AG09309 (cell line): ENCODE results near the gene CNOT3.
"Not testable (repeated sequence)": the region's sequence is repeated elsewhere in the genome, so short reads cannot be mapped to it uniquely, and the experiment has no call there.

Experiments used
- DNase-seq: peaks from one replicate; pipeline ENCODE4 v3.0.0-alpha.2; 2010; ENCODE audit warnings: low read depth
- H3K4me3 ChIP-seq: 2 replicates; pipeline ENCODE4 v1.5.1; 2011; ENCODE audit warnings: mild to moderate bottlenecking, low read depth, low read length, moderate library complexity; ENCODE audit not compliant: control insufficient read depth
- TF ChIP-seq, protein P1 (sequence below): IDR thresholded peaks from 2 replicates; pipeline ENCODE4 v1.5.1; 2011; ENCODE audit warnings: mild to moderate bottlenecking, low read depth, low read length, inconsistent platforms; ENCODE audit not compliant: insufficient read depth, control insufficient read depth; ENCODE audit errors: missing control alignments

Gene CNOT3

DNA sequence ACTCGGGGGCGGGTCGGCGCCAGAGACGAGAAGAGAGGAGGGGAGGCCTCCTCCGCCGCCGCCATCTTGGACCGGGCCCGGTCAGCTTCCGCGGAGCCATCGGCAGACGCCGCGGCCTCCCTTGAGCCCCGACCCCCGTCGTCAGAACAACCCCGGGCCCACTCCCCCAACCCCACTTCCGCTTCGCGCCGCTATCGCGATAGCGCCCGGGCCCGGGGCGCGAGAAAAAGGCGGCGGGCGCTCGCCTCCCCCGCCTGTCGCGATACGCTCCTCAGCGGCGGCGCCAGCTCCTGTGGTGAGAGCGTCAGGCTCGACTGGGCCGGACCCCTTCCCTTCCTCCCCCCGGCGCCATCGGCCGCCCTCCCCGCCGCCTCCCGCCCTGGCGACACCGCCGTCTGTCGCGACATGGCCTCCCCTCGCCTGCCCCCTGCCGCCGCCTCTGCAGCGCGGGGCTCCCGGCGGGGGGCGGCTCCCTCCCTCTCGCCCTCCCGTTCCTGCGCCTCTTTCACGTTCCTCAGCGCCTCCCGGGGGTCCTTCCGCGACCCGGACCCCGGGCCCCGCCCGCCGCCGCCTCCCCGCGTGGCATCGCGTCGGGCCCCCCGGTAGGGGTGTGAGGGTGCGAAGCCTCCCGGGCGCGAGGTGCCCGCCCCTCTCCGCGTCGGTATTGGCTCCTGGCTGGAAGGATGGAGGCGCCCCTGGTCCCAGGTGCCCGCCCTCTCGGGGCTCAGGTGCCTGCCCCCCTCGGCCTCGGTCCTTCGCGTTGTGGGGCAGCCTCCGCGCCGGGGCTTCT lies at the start of gene CNOT3:
TSS of gene CNOT3 (plus strand) at position 64 of the 790 bp plus-strand sequence. CDS start 5,217 bp downstream, outside the sequence.
- DNase-seq: no peak
- TF ChIP-seq, protein P1, sequence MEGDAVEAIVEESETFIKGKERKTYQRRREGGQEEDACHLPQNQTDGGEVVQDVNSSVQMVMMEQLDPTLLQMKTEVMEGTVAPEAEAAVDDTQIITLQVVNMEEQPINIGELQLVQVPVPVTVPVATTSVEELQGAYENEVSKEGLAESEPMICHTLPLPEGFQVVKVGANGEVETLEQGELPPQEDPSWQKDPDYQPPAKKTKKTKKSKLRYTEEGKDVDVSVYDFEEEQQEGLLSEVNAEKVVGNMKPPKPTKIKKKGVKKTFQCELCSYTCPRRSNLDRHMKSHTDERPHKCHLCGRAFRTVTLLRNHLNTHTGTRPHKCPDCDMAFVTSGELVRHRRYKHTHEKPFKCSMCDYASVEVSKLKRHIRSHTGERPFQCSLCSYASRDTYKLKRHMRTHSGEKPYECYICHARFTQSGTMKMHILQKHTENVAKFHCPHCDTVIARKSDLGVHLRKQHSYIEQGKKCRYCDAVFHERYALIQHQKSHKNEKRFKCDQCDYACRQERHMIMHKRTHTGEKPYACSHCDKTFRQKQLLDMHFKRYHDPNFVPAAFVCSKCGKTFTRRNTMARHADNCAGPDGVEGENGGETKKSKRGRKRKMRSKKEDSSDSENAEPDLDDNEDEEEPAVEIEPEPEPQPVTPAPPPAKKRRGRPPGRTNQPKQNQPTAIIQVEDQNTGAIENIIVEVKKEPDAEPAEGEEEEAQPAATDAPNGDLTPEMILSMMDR: peak; percentile 8
- H3K4me3 ChIP-seq: peak within 1 kb of the TSS; percentile 66

DNA sequence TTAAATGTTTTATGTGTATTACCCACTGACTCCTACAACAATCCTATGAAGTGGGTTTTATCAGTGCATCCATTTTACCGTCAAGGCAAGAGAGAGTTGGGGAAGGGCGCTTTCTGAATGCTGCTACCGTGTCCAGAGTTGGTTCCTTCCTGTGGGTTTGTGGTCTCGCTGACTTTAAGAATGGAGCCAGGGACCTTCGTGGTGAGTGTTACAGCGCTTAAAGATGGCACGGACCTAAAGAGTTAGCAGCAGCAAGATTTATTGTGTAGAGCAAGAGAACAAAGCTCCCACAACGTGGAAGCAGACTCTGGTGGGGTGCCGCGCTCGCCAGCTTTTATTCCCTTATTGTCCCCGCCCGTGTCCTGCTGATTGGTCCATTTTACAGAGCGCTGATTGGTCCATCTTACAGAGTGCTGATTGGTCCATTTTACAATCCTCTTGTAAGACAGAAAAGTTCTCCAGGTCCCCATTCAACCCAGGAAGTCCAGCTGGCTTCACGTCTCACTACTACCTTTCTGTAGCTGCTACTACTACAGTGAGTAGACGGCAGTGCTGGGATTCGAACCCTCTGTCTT lies 43.0 kb upstream of the CNOT3 start:
- TF ChIP-seq, protein P1: no peak
- H3K4me3 ChIP-seq: no peak overlapping the region
- no peak for DNase-seq

DNA sequence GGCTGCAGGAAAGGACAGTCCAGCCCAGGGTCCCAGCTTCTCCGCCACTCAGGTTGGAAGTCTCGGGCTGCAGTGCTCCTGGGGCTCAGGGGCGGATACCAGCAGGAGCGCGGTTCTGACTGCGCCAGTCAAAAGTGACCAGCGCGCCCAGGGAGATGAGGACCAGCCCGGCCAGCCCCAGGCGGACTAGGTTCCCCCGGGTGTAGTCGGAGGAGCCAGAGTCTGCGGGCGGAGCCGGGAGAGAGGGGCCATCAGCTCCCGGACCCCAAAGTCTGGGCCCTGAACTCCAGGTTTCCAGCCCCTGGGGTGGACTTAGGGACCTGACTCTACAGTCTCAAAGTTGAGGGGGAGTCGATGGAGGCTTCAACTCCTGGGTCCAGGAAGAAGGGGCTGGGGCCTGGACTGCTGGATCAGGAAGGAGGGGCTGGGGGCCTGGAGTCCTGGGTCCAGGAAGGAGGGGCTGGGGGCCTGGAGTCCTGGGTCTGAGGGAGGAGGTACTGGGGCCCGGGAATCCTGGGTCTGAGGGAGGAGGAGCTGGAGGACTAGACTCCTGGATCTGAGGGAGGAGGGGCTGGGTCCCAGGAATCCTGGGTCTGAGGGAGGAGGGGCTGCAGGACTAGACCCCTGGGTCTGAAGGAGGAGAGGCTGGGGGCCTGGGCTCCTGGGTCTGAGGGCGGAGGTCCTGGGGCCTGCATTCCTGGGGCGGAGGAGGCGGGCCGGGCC lies 42.3 kb upstream of the CNOT3 start:
- peak overlapping the region; percentile 34 for H3K4me3 ChIP-seq
- DNase-seq: no peak
- TF ChIP-seq, protein P1: no peak

DNA sequence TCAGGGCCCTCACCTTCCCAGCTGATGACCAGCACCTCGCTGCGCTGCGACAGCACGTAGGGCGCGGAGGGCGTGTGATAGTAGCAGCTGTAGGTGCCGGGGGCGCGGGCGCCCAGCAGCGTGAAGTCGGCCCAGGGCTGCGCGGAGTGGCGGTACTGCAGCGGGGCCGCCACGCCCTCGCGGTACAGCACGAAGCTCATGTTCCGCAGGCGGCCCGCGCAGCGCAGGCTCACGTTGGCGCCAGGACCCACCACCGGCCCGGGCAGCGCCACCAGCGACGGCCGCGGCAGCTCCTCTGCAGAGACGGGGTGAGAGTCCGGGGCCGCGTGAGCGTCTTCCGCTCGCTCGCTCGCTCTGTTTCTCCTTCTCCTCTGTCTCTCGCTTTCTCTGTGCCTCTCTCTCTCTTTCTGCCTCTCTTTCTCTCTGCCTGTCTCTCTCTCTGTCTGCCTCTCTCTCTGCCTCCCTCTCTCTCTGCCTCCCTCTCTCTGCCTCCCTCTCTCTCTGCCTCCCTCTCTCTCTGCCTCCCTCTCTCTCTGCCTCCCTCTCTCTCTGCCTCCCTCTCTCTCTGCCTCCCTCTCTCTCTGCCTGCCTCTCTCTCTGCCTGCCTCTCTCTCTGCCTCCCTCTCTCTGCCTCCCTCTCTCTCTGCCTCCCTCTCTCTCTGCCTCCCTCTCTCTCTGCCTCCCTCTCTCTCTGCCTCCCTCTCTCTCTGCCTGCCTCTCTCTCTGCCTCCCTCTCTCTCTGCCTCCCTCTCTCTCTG lies 41.5 kb upstream of the CNOT3 start:
- peak overlapping the region; percentile 34 for H3K4me3 ChIP-seq
- not testable (repeated sequence) for DNase-seq

DNA sequence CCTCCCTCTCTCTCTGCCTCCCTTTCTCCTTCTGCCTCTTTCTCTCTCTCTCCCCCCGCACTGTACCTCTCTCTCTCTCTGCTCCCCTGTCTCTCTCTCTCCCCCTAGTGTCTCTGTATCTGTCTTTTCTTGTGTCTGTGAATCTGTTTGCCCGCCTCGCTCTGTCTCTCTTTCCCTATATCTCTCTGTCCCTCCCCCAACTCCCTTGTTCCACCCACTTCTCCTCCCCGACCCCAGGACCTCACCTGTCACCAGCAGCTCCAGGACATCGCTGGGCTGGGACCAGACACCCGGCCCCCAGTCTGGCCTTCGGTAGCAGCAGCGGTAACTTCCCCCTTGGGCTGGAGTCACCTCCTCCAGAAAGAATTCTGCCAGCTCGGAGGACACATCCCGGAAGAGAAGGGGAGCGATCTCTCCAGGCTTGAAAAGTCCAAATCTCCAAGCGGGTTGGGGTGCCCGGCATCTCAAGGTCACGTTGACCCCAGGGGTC lies 40.9 kb upstream of the CNOT3 start:
- H3K4me3 ChIP-seq: peak overlapping the region; percentile 45
- TF ChIP-seq, protein P1: peak; percentile 60
- peak; percentile 16 for DNase-seq

DNA sequence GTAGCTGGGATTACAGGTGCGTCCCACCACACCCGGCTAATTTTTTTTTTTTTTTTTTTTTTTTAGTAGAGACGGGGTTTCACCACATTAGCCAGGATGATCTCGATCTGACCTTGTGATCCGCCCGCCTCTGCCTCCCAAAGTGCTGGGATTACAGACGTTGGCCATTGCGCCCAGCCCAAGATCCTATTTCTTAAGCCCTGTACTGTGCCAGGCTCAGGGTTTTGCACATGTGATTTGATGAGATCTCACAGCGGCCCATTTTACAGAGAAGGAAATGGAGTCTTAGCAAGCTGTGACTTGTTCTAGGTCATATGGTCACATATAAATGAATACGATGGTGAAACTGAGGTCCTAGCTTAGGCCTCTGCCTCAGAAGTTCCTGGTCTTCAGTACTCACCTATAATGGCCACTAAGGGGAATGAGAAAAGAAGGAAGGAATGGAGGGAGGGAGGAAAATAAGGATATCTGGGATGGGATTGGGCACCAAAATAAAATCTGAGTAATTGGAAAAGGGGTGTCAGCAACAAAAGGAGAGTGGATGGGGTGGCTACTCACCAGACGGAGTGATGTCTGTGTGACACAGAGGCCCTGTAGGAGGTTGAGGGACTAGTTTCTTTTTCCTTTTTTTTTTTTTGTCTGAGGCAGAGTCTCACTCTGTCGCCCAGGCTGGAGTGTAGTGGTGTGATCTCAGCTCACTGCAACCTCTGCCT lies 38.2 kb upstream of the CNOT3 start:
- H3K4me3 ChIP-seq: no peak overlapping the region
- TF ChIP-seq, protein P1: no peak
- DNase-seq: no peak

DNA sequence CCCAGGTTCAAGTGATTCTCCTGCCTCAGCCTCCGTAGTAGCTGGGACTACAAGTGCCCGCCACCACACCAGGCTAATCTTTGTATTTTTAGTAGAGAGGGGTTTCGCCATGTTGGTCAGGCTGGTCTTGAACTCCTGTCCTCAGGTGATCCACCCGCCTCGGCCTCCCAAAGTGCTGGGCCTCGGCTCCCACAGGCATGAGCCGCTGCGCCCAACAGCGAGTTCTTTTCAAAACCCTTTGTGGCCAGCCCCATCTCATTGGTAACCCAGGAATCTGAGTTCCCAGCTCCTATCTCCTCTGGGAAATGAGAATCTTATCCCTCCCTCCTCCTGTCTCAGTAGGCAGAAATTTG lies 37.7 kb upstream of the CNOT3 start:
- not testable (repeated sequence) for H3K4me3 ChIP-seq, DNase-seq
